HG02943 (cell line): Measurements from ENCODE around the gene DCUN1D2.
"Not testable (repeated sequence)": the region's sequence is repeated elsewhere in the genome, so short reads cannot be mapped to it uniquely, and the experiment has no call there.

ENCODE experiments used
- ATAC-seq: cut with Tn5 transposase; IDR thresholded peaks from one replicate; pipeline ENCODE4 v1.9.1; 2021; ENCODE audit warnings: mild to moderate bottlenecking, low read depth, moderate library complexity; ENCODE audit not compliant: unreplicated experiment

Gene DCUN1D2

GRCh38 chr13:113490496-113491417 is at the start of gene DCUN1D2:
DCUN1D2 (minus strand) TSS chr13:113490711; CDS start chr13:113490669, 42 bp downstream.
- ATAC-seq: peak; percentile 78

GRCh38 chr13:113539822-113540221 is 49.3 kb upstream of the DCUN1D2 start:
- ATAC-seq: no peak

GRCh38 chr13:113539176-113539575 is 48.7 kb upstream of the DCUN1D2 start:
- ATAC-seq: no peak

GRCh38 chr13:113538689-113539058 is 48.2 kb upstream of the DCUN1D2 start:
- no peak for ATAC-seq

- no peak for ATAC-seq
Measured at GRCh38 chr13:113537909-113538688, 47.6 kb upstream of the DCUN1D2 start.

- ATAC-seq: no peak
Measured at GRCh38 chr13:113537205-113537604, 46.7 kb upstream of the DCUN1D2 start.

GRCh38 chr13:113536461-113537110 is 46.1 kb upstream of the DCUN1D2 start:
- ATAC-seq: no peak

GRCh38 chr13:113535381-113535781 is 44.9 kb upstream of the DCUN1D2 start:
- ATAC-seq: no peak

GRCh38 chr13:113534236-113534860 is 43.8 kb upstream of the DCUN1D2 start:
- no peak for ATAC-seq

GRCh38 chr13:113533161-113533840 is 42.8 kb upstream of the DCUN1D2 start:
- no peak for ATAC-seq

- no peak for ATAC-seq
Measured at GRCh38 chr13:113532156-113532806, 41.8 kb upstream of the DCUN1D2 start.

GRCh38 chr13:113531041-113531873 is 40.7 kb upstream of the DCUN1D2 start:
- ATAC-seq: no peak

- no peak for ATAC-seq
Measured at GRCh38 chr13:113528813-113529180, 38.3 kb upstream of the DCUN1D2 start.

GRCh38 chr13:113528101-113528812 is 37.7 kb upstream of the DCUN1D2 start:
- ATAC-seq: no peak

GRCh38 chr13:113527272-113527958 is 36.9 kb upstream of the DCUN1D2 start:
- no peak for ATAC-seq

GRCh38 chr13:113526466-113527220 is 36.1 kb upstream of the DCUN1D2 start:
- no peak for ATAC-seq

GRCh38 chr13:113522438-113522837 is 31.9 kb upstream of the DCUN1D2 start:
- not testable (repeated sequence) for ATAC-seq
